Medulla oblongata (tissue), 1 donor: ENCODE data around the gene ATP5IF1.

Experiments
- DNase-seq: peaks from one replicate; pipeline ENCODE4 v3.0.0-alpha.2; 2015; ENCODE audit errors: extremely low spot score

Gene ATP5IF1

DNA sequence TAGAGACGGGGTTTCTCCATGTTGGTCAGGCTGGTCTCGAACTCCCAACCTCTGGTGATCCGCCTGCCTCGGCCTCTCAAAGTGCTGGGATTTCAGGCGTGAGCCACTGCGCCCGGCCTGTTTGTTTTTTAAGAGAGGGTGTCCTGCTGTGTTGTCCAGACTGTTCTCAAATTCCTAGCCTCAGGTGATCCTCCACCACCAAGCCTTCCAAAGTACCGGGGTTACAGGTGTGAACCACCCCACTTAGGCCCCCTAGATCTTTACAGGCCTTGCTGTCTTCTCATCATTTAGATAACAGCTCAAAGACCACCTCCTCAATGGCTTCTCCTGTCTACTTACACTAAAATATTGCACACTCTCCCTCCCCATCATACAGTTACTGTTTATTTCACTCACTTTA, 29.7 kb downstream of the ATP5IF1 start:
- DNase-seq = no peak

DNA sequence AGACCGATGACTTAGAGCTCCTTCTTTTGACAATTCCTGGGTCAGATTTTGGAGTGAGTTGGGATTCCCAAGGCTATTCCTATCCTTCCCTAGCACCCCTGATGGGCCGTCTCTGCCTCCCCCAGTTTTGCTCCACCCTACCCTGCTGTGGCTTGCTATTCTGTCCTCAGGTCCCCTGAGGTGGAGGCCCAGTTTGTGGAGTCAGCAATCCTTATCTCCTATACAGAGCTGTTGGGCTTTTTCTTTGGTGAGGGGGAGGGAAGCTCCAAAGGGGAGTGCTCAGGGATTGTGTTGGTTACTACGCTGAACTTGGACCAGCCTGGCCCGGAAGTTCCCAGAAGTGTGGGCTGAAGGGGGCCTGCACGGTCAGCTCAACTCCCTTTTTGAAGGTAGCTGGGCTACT, 31.0 kb downstream of the ATP5IF1 start:
- DNase-seq = no peak

DNA sequence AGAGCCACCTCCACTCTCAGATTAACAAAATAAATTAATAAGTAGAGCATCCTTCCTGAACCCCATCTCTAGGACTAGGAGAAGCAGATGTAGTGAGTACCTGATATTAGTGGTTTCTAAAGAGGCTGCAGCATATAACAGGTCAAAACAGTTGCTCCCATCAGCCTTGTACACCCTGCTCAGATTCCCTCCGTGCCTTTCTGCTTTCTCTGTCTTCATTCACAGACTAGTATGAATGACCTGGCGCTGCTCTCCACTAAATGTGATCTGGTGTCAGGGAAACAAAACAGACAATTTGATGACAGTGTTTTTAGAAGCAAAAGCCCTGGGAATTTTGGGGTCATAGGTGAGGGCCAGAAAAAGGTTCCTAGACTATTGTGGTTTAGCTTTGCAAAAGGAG, 31.7 kb downstream of the ATP5IF1 start:
- no peak for DNase-seq

DNA sequence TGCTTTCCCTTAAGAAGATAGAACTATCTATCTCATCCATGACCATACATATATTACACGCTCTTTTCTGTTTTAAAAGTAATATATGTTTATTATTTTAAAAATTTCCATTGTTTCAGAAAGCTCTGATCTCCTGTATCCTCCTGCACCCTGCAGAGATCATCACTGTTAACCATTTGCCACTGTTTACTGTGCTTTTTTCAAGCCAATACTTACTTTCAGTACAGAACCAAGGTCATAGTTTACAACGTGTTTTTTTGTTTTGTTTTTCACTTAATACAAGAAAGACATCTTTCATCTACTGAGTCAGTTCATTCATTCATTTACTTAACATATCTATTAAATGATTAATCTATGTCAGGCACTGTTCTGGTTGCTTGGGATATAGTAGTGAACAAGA, 33.6 kb downstream of the ATP5IF1 start:
- no peak for DNase-seq

DNA sequence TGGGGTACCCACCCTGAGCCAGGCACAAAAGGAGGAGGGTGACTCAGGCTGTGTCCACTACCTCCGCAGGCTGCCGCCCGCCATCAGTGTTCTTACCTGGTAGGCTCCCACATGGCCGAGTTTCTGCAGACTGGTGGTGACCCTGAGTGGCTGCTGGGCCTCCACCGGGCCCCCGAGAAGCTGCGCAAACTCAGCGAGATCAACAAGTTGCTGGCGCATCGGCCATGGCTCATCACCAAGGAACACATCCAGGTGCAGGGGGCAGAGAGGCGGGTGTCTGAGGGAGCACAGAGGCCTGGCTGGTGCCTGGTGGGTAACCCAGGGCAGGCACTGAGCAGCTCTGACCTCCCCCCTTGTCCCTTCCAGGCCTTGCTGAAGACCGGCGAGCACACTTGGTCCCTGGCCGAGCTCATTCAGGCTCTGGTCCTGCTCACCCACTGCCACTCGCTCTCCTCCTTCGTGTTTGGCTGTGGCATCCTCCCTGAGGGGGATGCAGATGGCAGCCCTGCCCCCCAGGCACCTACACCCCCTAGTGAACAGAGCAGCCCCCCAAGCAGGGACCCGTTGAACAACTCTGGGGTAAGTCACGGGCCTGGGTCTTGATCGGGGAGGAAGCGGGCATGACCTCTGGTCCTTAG, 36.4 kb downstream of the ATP5IF1 start:
- no peak for DNase-seq

DNA sequence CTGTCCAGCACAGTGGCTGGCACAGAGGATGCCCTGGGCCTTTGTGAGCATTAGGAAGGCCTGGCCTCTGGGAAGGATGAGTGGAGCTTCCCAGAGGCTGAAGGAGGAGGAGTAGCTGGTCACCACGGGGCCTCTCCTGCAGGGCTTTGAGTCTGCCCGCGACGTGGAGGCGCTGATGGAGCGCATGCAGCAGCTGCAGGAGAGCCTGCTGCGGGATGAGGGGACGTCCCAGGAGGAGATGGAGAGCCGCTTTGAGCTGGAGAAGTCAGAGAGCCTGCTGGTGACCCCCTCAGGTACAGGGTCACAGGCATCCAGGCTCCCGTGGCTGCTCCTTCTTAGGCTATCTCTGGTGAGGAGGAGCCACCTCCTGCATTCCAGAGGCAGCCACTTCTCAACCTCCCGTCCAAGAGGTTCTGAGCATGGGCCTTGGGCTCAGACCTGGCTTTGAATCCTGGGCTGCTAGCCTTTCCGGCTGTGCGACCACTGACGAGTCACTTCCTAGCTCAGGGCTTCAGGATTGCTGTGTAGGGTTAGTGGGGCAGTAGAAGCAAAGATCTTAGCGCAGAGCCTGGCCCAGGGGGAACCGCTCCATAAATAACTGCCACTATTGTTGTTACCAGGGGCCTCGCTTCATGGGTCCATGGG, 37.4 kb downstream of the ATP5IF1 start:
- DNase-seq = no peak

DNA sequence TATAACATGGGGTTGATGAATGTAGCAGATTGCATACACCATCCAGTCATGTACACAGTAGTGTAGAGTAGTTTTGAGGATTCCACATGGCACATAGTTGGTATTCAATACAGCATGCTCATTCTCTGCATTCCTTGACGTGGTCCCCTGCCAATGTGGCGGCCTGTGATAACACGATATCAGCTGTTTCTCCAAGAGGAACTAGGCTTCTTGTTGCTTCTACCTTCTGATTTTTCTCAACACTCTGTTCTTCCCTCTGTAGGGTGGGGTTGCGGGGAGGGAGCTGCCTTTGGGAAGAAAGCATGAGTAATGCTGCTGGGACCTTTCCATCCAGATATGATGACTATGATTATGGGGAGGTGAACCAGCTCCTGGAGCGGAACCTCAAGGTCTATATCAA, 42.8 kb downstream of the ATP5IF1 start:
- no peak for DNase-seq

DNA sequence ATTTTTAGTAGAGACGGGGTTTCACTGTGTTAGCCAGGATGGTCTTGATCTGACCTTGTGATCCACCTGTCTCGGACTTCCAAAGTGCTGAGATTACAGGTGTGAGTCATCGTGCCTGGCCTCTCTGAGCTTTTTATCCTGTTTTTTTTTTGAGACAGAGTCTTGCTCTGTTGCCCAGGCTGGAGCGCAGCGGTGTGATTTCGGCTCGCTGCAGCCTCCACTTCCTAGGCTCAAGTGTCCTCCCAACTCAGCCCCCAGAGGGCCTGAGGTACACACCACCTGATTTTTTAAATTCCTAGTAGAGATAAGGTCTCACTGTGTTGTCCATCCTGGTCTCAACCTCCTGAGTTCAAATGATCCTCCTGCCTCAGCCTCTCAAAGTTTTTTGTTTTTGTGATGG, 43.8 kb downstream of the ATP5IF1 start:
- DNase-seq = no peak

DNA sequence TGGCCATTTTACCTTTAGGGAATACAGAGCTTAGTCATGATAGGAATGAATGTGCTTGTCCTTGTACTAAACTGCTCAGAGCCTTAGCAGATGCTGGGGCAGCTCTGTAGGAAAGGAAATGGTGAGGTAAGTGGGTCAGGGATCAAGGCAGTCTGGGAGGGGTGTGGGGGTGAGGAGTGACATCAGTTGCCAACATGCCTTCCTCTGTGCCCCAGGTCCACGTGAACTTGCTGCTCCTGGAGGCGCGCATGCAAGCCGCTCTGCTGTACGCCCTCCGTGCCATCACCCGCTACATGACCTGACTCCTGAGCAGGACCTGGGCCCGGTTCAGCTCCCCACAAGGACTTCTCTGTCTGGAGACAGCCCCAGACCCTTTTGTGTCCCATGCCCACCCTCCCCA, 44.6 kb downstream of the ATP5IF1 start:
- no peak for DNase-seq

DNA sequence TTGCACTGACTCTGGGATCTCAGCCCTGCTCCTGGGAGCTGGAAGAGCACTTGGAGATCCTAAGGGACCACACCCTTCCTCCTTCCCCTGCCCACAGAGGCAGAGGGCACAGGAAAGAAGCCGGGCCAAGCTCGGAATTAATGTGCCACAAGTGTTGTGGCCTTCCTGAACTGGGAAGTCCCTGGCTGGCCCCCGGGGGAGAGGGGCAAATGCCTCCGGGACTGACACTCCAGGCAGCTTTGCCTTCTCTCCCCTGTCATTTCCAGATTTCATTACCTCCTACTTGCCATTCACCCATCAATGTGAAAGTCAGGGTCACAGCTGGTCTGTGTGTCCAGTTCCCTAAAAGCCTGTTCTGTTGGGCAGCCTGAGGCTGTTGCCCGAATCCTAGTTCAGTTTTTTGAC, 45.1 kb downstream of the ATP5IF1 start:
- DNase-seq = no peak

DNA sequence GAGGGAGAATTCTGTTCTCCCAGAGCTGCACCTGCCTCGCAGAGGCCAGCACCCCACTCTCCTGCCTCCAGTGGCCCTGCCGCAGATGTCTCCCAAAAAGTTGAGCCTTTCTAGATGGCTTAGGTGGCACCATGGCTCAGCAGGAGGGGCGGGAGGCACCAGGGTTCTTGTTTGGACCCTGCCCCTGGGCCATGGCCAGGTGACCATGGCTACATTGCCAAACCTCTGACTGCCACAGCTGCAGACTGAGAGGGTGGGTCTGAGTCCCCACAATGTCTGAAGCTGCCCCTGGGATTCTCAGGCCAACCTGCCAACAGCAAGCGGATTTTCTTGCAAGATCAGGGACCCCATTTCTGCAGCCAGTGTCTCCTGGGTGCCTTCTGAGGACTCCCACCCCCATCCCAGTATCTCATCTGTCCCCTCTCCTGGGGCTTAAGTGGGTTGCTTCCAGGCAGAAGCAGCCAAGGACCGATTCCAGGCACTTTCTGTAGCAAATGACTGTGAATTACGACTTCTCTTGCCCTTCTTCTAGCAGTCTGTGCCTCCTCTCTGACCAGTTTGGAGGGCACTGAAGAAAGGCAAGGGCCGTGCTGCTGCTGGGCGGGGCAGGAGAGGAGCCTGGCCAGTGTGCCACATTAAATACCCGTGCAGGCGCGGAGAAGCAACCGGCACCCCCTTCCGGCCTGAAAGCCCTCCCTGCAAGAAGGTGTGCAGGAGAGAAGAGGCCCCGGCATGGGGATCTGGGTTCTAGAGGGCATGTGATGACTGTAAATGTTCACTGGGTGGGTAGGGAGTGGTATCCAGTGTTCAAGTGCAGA, 45.9 kb downstream of the ATP5IF1 start:
- no peak for DNase-seq

DNA sequence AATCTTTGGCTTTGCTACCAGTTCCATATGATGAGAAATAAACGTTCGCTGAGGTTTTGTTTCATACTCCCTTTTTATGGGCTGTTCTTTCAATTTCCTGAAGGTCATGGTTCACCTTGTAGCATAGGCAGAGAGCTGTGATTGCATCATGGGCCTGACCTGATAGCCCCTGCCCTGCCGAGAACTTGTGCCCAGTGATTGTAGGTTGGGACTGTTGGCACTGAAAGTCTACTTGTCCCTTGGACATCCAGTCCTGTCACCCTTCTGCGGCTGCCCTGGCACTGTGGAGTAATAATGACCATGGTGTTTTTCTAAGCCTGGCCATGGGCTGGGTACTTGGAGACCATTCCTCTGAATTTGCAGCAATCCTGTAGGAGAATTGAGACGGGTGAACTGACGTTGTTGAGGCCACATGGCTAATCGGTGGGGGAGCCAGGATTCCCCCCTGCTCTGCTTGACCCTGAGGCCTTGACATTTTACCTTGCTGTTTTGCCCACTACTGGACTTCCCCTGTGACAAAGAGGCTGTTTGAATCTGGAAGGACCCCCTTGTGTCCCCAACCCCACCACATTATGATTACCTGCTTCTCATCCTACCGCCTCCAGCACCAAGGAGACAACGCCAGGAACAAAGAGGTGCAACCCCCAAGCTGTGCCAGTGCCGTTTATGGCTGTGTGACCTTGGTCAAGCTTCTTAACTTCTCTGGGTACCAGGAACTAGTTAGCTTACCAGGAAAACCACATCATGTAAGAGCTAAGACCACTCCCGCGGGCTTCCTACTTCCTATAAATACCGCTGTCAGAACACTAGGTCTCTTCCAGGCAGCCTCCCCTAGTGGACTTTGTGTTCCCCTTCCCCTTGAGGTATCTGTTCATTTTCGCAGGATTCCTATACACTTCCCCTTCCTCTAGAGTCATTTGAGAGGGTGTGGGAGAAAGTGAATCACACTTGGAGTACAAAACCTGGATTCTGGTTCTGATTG, 46.8 kb downstream of the ATP5IF1 start:
- DNase-seq = no peak

DNA sequence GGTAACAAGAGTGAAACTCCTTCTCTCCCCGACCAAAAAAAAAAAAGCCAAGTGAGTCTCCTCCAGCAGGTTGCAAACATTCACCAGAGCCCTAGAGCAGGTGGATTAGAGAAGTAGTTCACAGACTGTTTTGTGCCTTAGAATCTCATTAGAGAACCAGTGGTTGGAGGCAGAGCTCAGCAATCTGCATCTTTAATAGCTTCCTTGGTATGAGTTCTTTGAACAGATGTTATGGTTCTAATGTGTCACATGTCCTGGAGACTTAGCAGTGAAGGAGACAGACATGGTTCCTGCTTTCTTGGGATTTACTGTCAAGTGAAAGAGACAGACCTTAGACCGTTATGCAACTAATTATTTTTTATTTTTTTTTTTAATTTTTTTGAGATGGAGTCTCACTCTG, 50.2 kb downstream of the ATP5IF1 start:
- DNase-seq = no peak
